ENCODE measurements around the gene CIB2. TPM values are rescaled to one million over a fixed set of nuclear protein-coding genes. Genes with fewer than 3 reads are reported as not detected.

Gene CIB2
- total RNA-seq, 2 experiments from 2014 or later: 0.82 to 1.7 TPM

DNA sequence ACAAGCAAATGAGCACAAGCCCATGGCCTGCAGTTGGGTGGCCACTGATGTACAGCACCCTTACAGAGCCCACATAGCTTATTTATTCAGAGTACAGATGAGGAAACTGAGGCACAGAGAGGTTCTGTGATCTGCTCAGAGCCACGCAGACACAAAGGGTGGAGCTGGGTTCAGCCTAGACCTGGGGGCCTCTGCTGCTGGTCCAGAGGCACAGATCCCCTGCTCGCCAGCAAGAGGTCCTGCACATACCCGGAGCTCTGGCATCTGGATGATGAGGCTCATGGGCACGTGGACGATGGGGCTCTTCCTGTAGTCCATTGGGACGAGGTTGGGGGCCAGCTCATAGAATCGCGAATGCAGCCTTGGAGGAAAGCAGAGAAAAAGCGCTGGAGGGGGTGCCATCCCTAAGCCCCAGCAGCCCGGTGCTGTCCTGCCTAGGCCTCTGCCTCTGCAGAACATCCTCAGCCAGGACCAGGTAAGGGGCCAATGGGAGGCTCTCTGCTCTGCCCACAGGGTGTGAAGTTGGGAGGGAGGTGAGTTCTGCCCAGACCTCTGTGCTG lies 20.2 kb downstream of the CIB2 start:
- no peaks in the 10 kb centered on the region for H3K36me3 Mint-ChIP-seq (ENCODE audit: low read depth)
- no peaks in the 10 kb centered on the region for H3K27me3 Mint-ChIP-seq
- ATAC-seq (ENCODE audit: poor library complexity) (no peak), DNase-seq (no peak)
- Histone ChIP-seq H3K4me1 (ENCODE audit: insufficient read depth, low read length) (peaks cover 12% of the 10 kb centered on the region), H3K36me3 (ENCODE audit: insufficient read depth, low read length) (no peaks in the 10 kb centered on the region), H3K27ac (ENCODE audit: low read depth in 1 of 2, low read length in 2 of 2) (no peak overlapping the region), H3K9me3 (ENCODE audit: control insufficient read depth in 1 of 2, insufficient read depth in 1 of 2, low read length in 2 of 2) (no peaks in the 10 kb centered on the region), H3K27me3 (ENCODE audit: control insufficient read depth in 1 of 2, insufficient read depth in 2 of 2, low read length in 2 of 2) (no peaks in the 10 kb centered on the region), H3K4me3 (ENCODE audit: low read length) (no peak overlapping the region)
- no peaks in the 10 kb centered on the region for H3K9me3 Mint-ChIP-seq
- peaks cover 10% of the 10 kb centered on the region for H3K4me1 Mint-ChIP-seq (ENCODE audit: low read depth)
- H3K27ac Mint-ChIP-seq: no peak overlapping the region
- no peak overlapping the region for H3K4me3 Mint-ChIP-seq
- intact Hi-C loops (cut with DNase I, micrococcal nuclease): loop anchor here in 1 of 2 experiments (5.0 kb wide), 1 partner anchor 641 kb away; no protein-coding TSS in a partner anchor
- TF ChIP-seq, protein P1, sequence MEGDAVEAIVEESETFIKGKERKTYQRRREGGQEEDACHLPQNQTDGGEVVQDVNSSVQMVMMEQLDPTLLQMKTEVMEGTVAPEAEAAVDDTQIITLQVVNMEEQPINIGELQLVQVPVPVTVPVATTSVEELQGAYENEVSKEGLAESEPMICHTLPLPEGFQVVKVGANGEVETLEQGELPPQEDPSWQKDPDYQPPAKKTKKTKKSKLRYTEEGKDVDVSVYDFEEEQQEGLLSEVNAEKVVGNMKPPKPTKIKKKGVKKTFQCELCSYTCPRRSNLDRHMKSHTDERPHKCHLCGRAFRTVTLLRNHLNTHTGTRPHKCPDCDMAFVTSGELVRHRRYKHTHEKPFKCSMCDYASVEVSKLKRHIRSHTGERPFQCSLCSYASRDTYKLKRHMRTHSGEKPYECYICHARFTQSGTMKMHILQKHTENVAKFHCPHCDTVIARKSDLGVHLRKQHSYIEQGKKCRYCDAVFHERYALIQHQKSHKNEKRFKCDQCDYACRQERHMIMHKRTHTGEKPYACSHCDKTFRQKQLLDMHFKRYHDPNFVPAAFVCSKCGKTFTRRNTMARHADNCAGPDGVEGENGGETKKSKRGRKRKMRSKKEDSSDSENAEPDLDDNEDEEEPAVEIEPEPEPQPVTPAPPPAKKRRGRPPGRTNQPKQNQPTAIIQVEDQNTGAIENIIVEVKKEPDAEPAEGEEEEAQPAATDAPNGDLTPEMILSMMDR (IDR thresholded peaks at IDR 0.05): no peak
- POLR2A ChIA-PET: no interaction called here
- CTCF ChIA-PET: interaction anchor here (1.3 kb wide), 1 partner anchor 129 kb away, joined by 5 read pairs; no protein-coding TSS in a partner anchor

DNA sequence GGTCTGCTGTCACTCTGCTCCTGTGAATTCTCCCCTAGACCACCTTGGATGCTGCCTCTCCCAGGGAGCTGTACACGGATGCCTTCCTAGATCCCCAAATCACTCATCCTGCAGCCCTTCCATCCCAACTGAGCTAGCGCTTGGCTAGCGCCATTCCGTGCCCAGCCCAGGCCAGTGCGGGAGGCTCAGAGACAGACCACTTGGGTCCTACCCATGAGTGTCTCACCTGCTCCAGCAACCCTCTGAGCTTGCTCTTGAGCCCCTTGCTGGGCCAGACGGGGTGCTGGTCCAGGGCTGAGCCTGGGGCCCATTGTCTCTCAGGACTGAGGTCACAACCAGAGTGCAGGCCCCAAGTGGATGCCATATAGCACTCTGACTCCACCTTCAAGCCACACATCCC lies 21.1 kb downstream of the CIB2 start:
- intact Hi-C loops (cut with DNase I, micrococcal nuclease): loop anchor here in 1 of 2 experiments (5.0 kb wide), 1 partner anchor 642 kb away; no protein-coding TSS in a partner anchor
- Mint-ChIP-seq H3K9me3 (no peaks in the 10 kb centered on the region), H3K27ac (no peak overlapping the region), H3K36me3 (ENCODE audit: low read depth) (no peaks in the 10 kb centered on the region), H3K27me3 (no peaks in the 10 kb centered on the region), H3K4me3 (no peak overlapping the region), H3K4me1 (ENCODE audit: low read depth) (peaks cover 19% of the 10 kb centered on the region)
- Histone ChIP-seq H3K27ac (ENCODE audit: low read depth in 1 of 2, low read length in 2 of 2) (no peak overlapping the region), H3K36me3 (ENCODE audit: insufficient read depth, low read length) (no peaks in the 10 kb centered on the region), H3K27me3 (ENCODE audit: control insufficient read depth in 1 of 2, insufficient read depth in 2 of 2, low read length in 2 of 2) (no peaks in the 10 kb centered on the region), H3K9me3 (ENCODE audit: control insufficient read depth in 1 of 2, insufficient read depth in 1 of 2, low read length in 2 of 2) (no peaks in the 10 kb centered on the region), H3K4me1 (ENCODE audit: insufficient read depth, low read length) (peaks cover 21% of the 10 kb centered on the region), H3K4me3 (ENCODE audit: low read length) (no peak overlapping the region)
- no peak for ATAC-seq (ENCODE audit: poor library complexity)
- TF ChIP-seq, protein P1 (IDR thresholded peaks at IDR 0.05): no peak
- ChIA-PET CTCF (interaction anchor here (1.3 kb wide), 1 partner anchor 130 kb away, joined by 5 read pairs; no protein-coding TSS in a partner anchor), POLR2A (no interaction called here)
- DNase-seq: no peak

DNA sequence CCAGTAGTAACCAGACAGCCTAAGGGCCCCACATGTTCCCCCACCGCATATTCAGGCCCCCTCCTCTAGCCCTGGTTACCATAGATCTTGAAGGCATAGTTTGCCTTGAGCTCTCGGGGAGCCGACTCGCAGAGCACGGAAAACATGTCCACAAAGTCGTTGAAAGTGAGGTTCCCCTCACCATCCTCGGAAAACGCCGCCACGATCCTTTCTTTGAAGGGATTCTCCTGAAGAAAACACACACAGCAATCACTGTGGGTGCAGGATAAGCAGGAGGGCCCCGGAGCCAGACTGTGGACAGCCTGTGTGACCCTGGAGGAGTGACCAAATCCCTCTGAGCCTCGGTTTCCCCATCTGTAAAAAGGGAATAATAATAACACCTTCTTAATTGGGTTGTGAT lies 22.1 kb downstream of the CIB2 start:
- ATAC-seq (ENCODE audit: poor library complexity) (no peak), DNase-seq (no peak)
- Mint-ChIP-seq H3K27me3 (no peaks in the 10 kb centered on the region), H3K36me3 (ENCODE audit: low read depth) (no peaks in the 10 kb centered on the region), H3K9me3 (no peaks in the 10 kb centered on the region), H3K4me3 (no peak overlapping the region), H3K4me1 (ENCODE audit: low read depth) (peaks cover 29% of the 10 kb centered on the region), H3K27ac (no peak overlapping the region)
- TF ChIP-seq, protein P1 (IDR thresholded peaks at IDR 0.05): no peak
- intact Hi-C loops (cut with DNase I, micrococcal nuclease): no loop called here
- Histone ChIP-seq H3K4me1 (ENCODE audit: insufficient read depth, low read length) (peaks cover 30% of the 10 kb centered on the region), H3K36me3 (ENCODE audit: insufficient read depth, low read length) (no peaks in the 10 kb centered on the region), H3K27ac (ENCODE audit: low read depth in 1 of 2, low read length in 2 of 2) (no peak overlapping the region), H3K27me3 (ENCODE audit: control insufficient read depth in 1 of 2, insufficient read depth in 2 of 2, low read length in 2 of 2) (no peaks in the 10 kb centered on the region), H3K9me3 (ENCODE audit: control insufficient read depth in 1 of 2, insufficient read depth in 1 of 2, low read length in 2 of 2) (no peaks in the 10 kb centered on the region), H3K4me3 (ENCODE audit: low read length) (no peak overlapping the region)
- POLR2A ChIA-PET: interaction anchor here (0.7 to 1.4 kb wide), 3 partner anchors 59 to 143 kb away, joined by 3 to 7 read pairs (median 4); no protein-coding TSS in a partner anchor
- CTCF ChIA-PET: interaction anchor here (1.0 to 2.8 kb wide), 8 partner anchors 58 to 150 kb away, joined by 3 to 27 read pairs (median 14); no protein-coding TSS in a partner anchor
